Spleen (tissue), 11 donors: ENCODE measurements around the gene BTN3A1. TPM values are rescaled to one million over a fixed set of nuclear protein-coding genes. Genes with fewer than 3 reads are reported as not detected.
A peak's percentile ranks its signal among the peaks of the same experiment; 100 is the strongest.

Experiments
- DNase-seq: peaks from one replicate; pipeline ENCODE4 v3.0.0-alpha.2; 2020
- H3K27ac ChIP-seq, 8 donors: fragments of 200-600 bp; sonication (generic) in 7 of 8; 1 replicate in 4 of 8; 2 replicates in 4 of 8; pipeline versions ENCODE4 v1.5.0 to v1.8.0; 2016 to 2021; ENCODE audit warnings: inconsistent platforms in 4 of 8, mild to moderate bottlenecking in 4 of 8, moderate library complexity in 1 of 8
- H3K27me3 ChIP-seq, 7 donors: fragments of 200-600 bp; sonication (generic) in 6 of 7; replicated peaks in 1 of 7; 1 replicate in 4 of 7; 2 replicates in 3 of 7; pipeline versions ENCODE4 v1.5.0 to v1.8.0; 2016 to 2021; ENCODE audit warnings: inconsistent platforms in 3 of 7, mild to moderate bottlenecking in 1 of 7
- H3K36me3 ChIP-seq, 6 donors: fragments of 200-600 bp; sonication (generic) in 5 of 6; 1 replicate in 4 of 6; 2 replicates in 2 of 6; pipeline versions ENCODE4 v1.5.0 to v1.8.0; 2016 to 2021; ENCODE audit warnings: inconsistent platforms in 2 of 6
- H3K4me1 ChIP-seq, 6 donors: fragments of 200-600 bp; sonication (generic) in 5 of 6; 1 replicate in 3 of 6; 2 replicates in 3 of 6; pipeline versions ENCODE4 v1.5.0 to v1.8.0; 2016 to 2021; ENCODE audit warnings: inconsistent platforms in 3 of 6
- H3K4me3 ChIP-seq, 8 donors: fragments of 200-600 bp; sonication (generic) in 7 of 8; 1 replicate in 4 of 8; 2 replicates in 4 of 8; pipeline versions ENCODE4 v1.5.0 to v1.8.0; 2016 to 2021; ENCODE audit warnings: inconsistent platforms in 4 of 8, mild to moderate bottlenecking in 4 of 8, moderate library complexity in 2 of 8
- H3K9me3 ChIP-seq, 8 donors: fragments of 200-600 bp; sonication (generic) in 7 of 8; 1 replicate in 4 of 8; 2 replicates in 4 of 8; pipeline versions ENCODE4 v1.5.0 to v1.8.0; 2016 to 2021; ENCODE audit warnings: inconsistent platforms in 4 of 8
- POLR2AphosphoS5 ChIP-seq, 3 donors: sonication (generic); formaldehyde crosslinking; IDR thresholded peaks; one replicate each; pipeline ENCODE4 v1.5.1; 2017; ENCODE audit warnings: antibody characterized with exemption in 3 of 3
- WGBS, 5 donors: extraction: QIAGEN DNeasy Blood & Tissue Kit in 3 of 5; methylation state at CpG; one replicate each; pipeline versions ENCODE4 v1.1.5 to v1.1.7; 2013 to 2018; 5-methylcytosine and 5-hydroxymethylcytosine counted together
- intact Hi-C: fragments of 100-400 bp; cut with DNase I; formaldehyde crosslinking; loops from one replicate; pipeline ENCODE4 v1.15.0; 2023; ENCODE audit warnings: low total_unique reads
- polyA plus RNA-seq, 3 donors: library from polyadenylated mRNA; stranded (reverse); fragments of 200-250 nt; gene quantifications; one replicate each; pipeline ENCODE4 v1.2.1, GENCODE V29; 2013
- total RNA-seq, 7 donors: library from RNA; depleted of rRNA in 3 of 7; stranded (reverse); fragments of >200 nt in 3 of 7; fragmentation: NEBNext Ultra II Directional in 4 of 7; extraction: Animal tissue kit (Norgen Biotek cat#: 25700) in 4 of 7; gene quantifications; one replicate each; pipeline versions ENCODE4 v1.1.0 to v1.2.1, GENCODE V29; 2016 to 2021
- TF ChIP-seq, protein P1 (sequence below), 11 experiments: fragments of 200-600 bp in 7 of 11; fragments of 450-650 bp in 4 of 11; sonication (generic) in 4 of 11; IDR thresholded peaks in 8 of 11; conservative IDR thresholded peaks in 3 of 11; 1 replicate in 7 of 11; 2 replicates in 4 of 11; pipeline versions ENCODE4 v1.4.0 to v1.8.0; 2016 to 2021; ENCODE audit warnings: antibody characterized with exemption in 11 of 11, inconsistent platforms in 4 of 11, mild to moderate bottlenecking in 1 of 11
- donor health status: healthy with polysubstance abuse.
- donor health status: DM: no; HTN: no; CAD: no; lungs with moderate emphysema.
- donor health status: DM: no; HTN: no; CAD: no.
- donor health status: Bipolar disorder and iron deficiency.
- donor health status: healthy.
- donor health status: DM: no; HTN: no; CAD: no.
- donor health status: DM: yes; HTN: yes; CAD: no.

Gene BTN3A1
- total and polyA plus RNA-seq, 10 donors = 25.1 to 142 (median 109) TPM

GRCh38 chr6:26464416-26465131, 62.5 kb downstream of the BTN3A1 start:
- Histone ChIP-seq H3K4me3 (no peak overlapping the region), H3K4me1 (peaks cover 17 to 68% (median 49%) of the 10 kb centered on the region in 6 donors), H3K27me3 (no peaks in the 10 kb centered on the region), H3K27ac (peak overlapping the region in 3 of 8 donors; percentile 1 to 48 (median 12)), H3K9me3 (no peaks in the 10 kb centered on the region), H3K36me3 (peaks cover 2 to 100% (median 91%) of the 10 kb centered on the region in 6 donors)
- WGBS, 5 donors = 92 to 98% (median 96%) methylated on average over 7 of the region's 7 CpGs
- intact Hi-C loops = no loop called here
- TF ChIP-seq, protein P1, sequence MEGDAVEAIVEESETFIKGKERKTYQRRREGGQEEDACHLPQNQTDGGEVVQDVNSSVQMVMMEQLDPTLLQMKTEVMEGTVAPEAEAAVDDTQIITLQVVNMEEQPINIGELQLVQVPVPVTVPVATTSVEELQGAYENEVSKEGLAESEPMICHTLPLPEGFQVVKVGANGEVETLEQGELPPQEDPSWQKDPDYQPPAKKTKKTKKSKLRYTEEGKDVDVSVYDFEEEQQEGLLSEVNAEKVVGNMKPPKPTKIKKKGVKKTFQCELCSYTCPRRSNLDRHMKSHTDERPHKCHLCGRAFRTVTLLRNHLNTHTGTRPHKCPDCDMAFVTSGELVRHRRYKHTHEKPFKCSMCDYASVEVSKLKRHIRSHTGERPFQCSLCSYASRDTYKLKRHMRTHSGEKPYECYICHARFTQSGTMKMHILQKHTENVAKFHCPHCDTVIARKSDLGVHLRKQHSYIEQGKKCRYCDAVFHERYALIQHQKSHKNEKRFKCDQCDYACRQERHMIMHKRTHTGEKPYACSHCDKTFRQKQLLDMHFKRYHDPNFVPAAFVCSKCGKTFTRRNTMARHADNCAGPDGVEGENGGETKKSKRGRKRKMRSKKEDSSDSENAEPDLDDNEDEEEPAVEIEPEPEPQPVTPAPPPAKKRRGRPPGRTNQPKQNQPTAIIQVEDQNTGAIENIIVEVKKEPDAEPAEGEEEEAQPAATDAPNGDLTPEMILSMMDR (IDR thresholded peaks at IDR 0.05 in 8 of 11, conservative IDR thresholded peaks at IDR 0.05 in 3 of 11) = no peak
- TF ChIP-seq POLR2AphosphoS5 (IDR thresholded peaks at IDR 0.05) = peak in 2 of 3 donors; percentile 7 to 16
- DNase-seq = no peak

Other genes starting within 250 kb of the BTN3A1 start
- gene BTN3A2, start 37.1 kb upstream of the BTN3A1 start, total RNA-seq = 100 to 1,000 TPM in 6 of 7 donors, 10 to 100 TPM in 1; 78.9 to 157 (median 136) TPM
- gene BTN3A2, start 37.1 kb upstream of the BTN3A1 start, polyA plus RNA-seq = 10 to 100 TPM; 41.0 to 52.6 (median 42.4) TPM
- gene BTN2A2, start 19.2 kb upstream of the BTN3A1 start, total RNA-seq = 10 to 100 TPM; 21.1 to 41.0 (median 38.1) TPM
- gene BTN2A2, start 19.2 kb upstream of the BTN3A1 start, polyA plus RNA-seq = 10 to 100 TPM; 13.3 to 15.9 (median 15.0) TPM
- 100 to 1,000 TPM in 2 of 7 donors, 10 to 100 TPM in 5; 82.8 to 128 (median 89.5) TPM for gene BTN3A3, start 38.2 kb downstream of the BTN3A1 start, total RNA-seq
- 10 to 100 TPM; 20.0 to 26.8 (median 22.3) TPM for gene BTN3A3, start 38.2 kb downstream of the BTN3A1 start, polyA plus RNA-seq
- gene BTN2A1, start 55.7 kb downstream of the BTN3A1 start, total RNA-seq = 10 to 100 TPM; 31.7 to 50.8 (median 41.4) TPM
- gene BTN2A1, start 55.7 kb downstream of the BTN3A1 start, polyA plus RNA-seq = 10 to 100 TPM; 17.0 to 31.4 (median 29.8) TPM
- 1 to 10 TPM in 1 of 7 donors, under 1 TPM in 6; 0.23 to 1.1 (median 0.32) TPM for gene BTN1A1, start 98.0 kb downstream of the BTN3A1 start, total RNA-seq
- gene BTN1A1, start 98.0 kb downstream of the BTN3A1 start, polyA plus RNA-seq = under 1 TPM; 0.33 to 0.58 (median 0.39) TPM
- gene HMGN4, start 136.1 kb downstream of the BTN3A1 start, total RNA-seq = 10 to 100 TPM; 47.2 to 68.4 (median 58.2) TPM
- gene HMGN4, start 136.1 kb downstream of the BTN3A1 start, polyA plus RNA-seq = 10 to 100 TPM; 33.3 to 52.0 (median 51.4) TPM
- 10 to 100 TPM; 14.9 to 21.4 (median 18.6) TPM for gene ABT1, start 194.7 kb downstream of the BTN3A1 start, total RNA-seq
- 10 to 100 TPM; 20.2 to 26.2 (median 23.9) TPM for gene ABT1, start 194.7 kb downstream of the BTN3A1 start, polyA plus RNA-seq